ENCODE results near the gene SPOP.

- TF ChIP-seq MBD2 (IDR thresholded peaks at IDR 0.05; ENCODE audit: borderline replicate concordance, low read depth) (no peak), HDAC2 (IDR thresholded peaks at IDR 0.05) (no peak), ZNF121 (CRISPR knock-in tag; conservative IDR thresholded peaks at IDR 0.05) (no peak), JUND (IDR thresholded peaks at IDR 0.05; ENCODE audit: borderline replicate concordance, low read depth, low read length) (no peak), JUND (tag; IDR thresholded peaks at IDR 0.05; ENCODE audit: borderline replicate concordance, low read depth, low read length) (no peak), USF1 (CRISPR knock-in tag; IDR thresholded peaks at IDR 0.05) (no peak)
Measured at GRCh38 chr17:49688848-49689247, 11.0 kb upstream of the SPOP start.
